ENCODE results near the gene RAD52.

Gene RAD52

DNA sequence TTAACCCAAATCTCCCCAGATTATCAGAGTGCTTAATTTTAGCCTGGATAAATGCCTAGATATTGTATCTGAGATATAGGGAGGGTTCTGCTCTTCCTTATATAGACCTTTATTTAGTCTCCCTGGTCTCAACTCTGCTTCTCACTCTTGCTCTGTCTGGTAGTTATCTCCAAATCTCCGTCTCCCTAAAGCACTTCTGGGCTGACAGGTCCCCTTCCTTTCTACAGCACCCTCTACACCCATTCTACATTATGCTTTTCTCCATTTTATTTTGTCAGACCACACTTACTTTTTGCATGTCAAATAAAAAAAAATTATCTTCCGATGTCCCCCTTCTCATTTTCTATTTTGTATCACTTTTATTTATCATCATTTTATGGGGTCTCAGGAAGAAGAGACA is 39.6 kb upstream of the RAD52 start:
- Histone ChIP-seq H3K9ac (no peak overlapping the region), H3K4me3 (ENCODE audit: low read depth, low read length) (no peak overlapping the region), H3K4me2 (ENCODE audit: low read length) (no peak overlapping the region), H3K79me2 (peaks cover 13% of the 10 kb centered on the region), H3K36me3 (ENCODE audit: control insufficient read depth, insufficient read depth, low read length) (no peaks in the 10 kb centered on the region), H2AFZ (peak overlapping the region; percentile 61), H3K27ac (peak overlapping the region; percentile 98), H3K4me1 (peaks cover 18% of the 10 kb centered on the region), H3K27me3 (ENCODE audit: control insufficient read depth, insufficient read depth, low read length) (no peaks in the 10 kb centered on the region), H3K9me3 (ENCODE audit: control insufficient read depth, low read length) (no peaks in the 10 kb centered on the region)
- TF ChIP-seq, protein P1, sequence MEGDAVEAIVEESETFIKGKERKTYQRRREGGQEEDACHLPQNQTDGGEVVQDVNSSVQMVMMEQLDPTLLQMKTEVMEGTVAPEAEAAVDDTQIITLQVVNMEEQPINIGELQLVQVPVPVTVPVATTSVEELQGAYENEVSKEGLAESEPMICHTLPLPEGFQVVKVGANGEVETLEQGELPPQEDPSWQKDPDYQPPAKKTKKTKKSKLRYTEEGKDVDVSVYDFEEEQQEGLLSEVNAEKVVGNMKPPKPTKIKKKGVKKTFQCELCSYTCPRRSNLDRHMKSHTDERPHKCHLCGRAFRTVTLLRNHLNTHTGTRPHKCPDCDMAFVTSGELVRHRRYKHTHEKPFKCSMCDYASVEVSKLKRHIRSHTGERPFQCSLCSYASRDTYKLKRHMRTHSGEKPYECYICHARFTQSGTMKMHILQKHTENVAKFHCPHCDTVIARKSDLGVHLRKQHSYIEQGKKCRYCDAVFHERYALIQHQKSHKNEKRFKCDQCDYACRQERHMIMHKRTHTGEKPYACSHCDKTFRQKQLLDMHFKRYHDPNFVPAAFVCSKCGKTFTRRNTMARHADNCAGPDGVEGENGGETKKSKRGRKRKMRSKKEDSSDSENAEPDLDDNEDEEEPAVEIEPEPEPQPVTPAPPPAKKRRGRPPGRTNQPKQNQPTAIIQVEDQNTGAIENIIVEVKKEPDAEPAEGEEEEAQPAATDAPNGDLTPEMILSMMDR (IDR thresholded peaks at IDR 0.05), result no peak

DNA sequence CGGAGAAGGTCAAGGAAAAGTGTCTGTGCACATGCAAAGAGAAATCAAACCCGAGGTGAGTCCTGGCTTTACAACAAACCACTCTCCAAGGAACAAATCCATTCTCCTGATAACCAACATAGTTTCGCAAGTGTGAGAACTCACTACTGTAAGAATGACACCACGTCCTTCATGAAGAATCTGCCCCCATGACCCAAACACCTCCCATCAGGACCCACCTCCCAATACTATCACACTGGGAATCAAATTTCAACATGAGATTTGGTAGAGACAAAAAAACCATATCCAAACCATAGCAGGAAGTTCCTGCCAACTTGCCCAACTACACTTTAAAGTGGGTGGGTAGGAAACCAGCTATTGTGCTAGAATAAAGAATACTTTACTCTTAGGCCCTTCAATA is 39.2 kb upstream of the RAD52 start:
- Histone ChIP-seq H3K9ac (no peak overlapping the region), H3K4me1 (peaks cover 18% of the 10 kb centered on the region), H3K4me3 (ENCODE audit: low read depth, low read length) (no peak overlapping the region), H3K27me3 (ENCODE audit: control insufficient read depth, insufficient read depth, low read length) (no peaks in the 10 kb centered on the region), H2AFZ (peak overlapping the region; percentile 61), H3K4me2 (ENCODE audit: low read length) (no peak overlapping the region), H3K27ac (no peak overlapping the region), H3K36me3 (ENCODE audit: control insufficient read depth, insufficient read depth, low read length) (no peaks in the 10 kb centered on the region), H3K79me2 (peaks cover 12% of the 10 kb centered on the region), H3K9me3 (ENCODE audit: control insufficient read depth, low read length) (no peaks in the 10 kb centered on the region)
- TF ChIP-seq, protein P1 (IDR thresholded peaks at IDR 0.05), result no peak

DNA sequence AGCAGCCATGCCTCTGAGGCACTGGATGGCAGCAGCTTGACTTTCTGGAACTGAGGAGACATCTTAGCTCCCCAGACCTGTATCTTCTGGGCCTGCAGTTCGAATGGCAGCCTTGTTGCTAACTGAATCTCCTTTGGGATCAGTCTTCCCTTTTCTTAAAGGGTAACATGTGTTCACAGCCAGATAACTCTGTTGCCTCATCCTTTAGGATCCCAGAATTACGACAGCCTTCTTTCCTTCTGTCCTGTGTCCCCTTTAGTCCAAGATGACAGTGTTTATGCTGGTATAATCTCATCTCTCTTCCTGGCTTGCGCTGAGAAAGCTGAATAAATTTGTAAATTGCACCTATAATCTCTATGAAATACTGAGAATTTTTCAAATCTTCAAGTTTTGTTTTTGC is 32.5 kb upstream of the RAD52 start:
- no peaks in the 10 kb centered on the region for H3K36me3 ChIP-seq (ENCODE audit: control insufficient read depth, insufficient read depth, low read length)
- H3K27me3 ChIP-seq (ENCODE audit: control insufficient read depth, insufficient read depth, low read length), result no peaks in the 10 kb centered on the region
- H3K4me3 ChIP-seq (ENCODE audit: low read depth, low read length), result no peak overlapping the region
- H3K27ac ChIP-seq, result no peak overlapping the region
- H3K4me1 ChIP-seq, result no peaks in the 10 kb centered on the region
- H3K9me3 ChIP-seq (ENCODE audit: control insufficient read depth, low read length), result no peaks in the 10 kb centered on the region
- TF ChIP-seq, protein P1 (IDR thresholded peaks at IDR 0.05), result no peak
- H2AFZ ChIP-seq, result no peak overlapping the region
- no peak overlapping the region for H3K4me2 ChIP-seq (ENCODE audit: low read length)
- H3K9ac ChIP-seq, result no peak overlapping the region
- peaks cover 6% of the 10 kb centered on the region for H3K79me2 ChIP-seq

DNA sequence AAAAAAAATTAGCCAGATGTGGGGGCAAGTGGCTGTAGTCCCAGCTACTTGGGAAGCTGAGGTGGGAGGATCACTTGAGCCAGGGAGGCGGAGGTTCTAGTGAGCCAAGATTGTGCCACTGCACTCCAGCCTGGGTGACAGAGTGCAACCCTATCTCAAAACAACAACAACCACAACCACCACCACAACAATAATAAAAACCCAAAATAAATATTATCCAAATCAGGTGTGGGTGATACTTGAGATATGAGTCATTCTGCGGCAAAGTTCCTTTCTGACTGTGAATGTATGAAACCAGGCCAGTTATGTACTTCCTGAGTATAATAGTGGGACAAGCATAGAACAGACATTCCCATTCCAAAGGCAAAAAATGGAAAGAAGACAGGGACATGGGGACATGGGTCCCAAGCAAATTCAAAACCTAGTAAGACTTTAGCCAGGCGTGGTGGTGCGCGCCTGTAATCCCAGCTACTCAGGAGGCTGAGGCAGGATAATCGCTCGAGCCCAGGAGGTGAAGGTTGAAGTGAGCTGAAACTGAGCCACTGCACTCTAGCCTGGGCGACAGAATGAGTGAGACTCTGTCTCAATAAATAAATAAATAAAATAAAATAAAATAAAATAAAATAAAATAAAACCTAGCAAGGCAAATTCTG is 31.8 kb upstream of the RAD52 start:
- Histone ChIP-seq H2AFZ (no peak overlapping the region), H3K9me3 (ENCODE audit: control insufficient read depth, low read length) (no peaks in the 10 kb centered on the region), H3K4me2 (ENCODE audit: low read length) (no peak overlapping the region), H3K36me3 (ENCODE audit: control insufficient read depth, insufficient read depth, low read length) (no peaks in the 10 kb centered on the region), H3K27me3 (ENCODE audit: control insufficient read depth, insufficient read depth, low read length) (no peaks in the 10 kb centered on the region), H3K79me2 (peaks cover 6% of the 10 kb centered on the region), H3K4me1 (no peaks in the 10 kb centered on the region), H3K4me3 (ENCODE audit: low read depth, low read length) (no peak overlapping the region), H3K9ac (no peak overlapping the region), H3K27ac (no peak overlapping the region)
- TF ChIP-seq, protein P1 (IDR thresholded peaks at IDR 0.05), result no peak

DNA sequence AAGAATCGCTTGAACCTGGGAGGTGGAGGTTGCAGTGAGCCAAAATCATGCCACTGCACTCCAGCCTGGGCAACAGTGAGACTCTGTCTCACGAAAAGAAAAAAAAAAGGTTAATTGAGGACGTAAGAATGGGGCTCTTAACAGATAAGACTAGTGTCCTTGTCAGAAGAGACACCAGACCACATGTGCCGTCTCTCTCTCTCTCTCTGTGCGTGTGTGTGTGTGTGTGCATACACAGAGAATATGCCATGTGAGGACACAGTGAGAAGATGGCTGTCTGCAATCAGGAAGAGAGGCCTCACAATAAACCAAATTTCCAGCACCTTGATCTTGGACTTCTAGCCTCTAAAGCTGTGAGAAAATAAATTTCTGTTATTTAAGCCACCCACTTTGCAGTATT is 29.9 kb upstream of the RAD52 start:
- Histone ChIP-seq H3K27me3 (ENCODE audit: control insufficient read depth, insufficient read depth, low read length) (no peaks in the 10 kb centered on the region), H3K79me2 (no peaks in the 10 kb centered on the region), H3K4me3 (ENCODE audit: low read depth, low read length) (no peak overlapping the region), H2AFZ (no peak overlapping the region), H3K9ac (no peak overlapping the region), H3K27ac (no peak overlapping the region), H3K4me2 (ENCODE audit: low read length) (no peak overlapping the region), H3K4me1 (no peaks in the 10 kb centered on the region), H3K36me3 (ENCODE audit: control insufficient read depth, insufficient read depth, low read length) (no peaks in the 10 kb centered on the region), H3K9me3 (ENCODE audit: control insufficient read depth, low read length) (no peaks in the 10 kb centered on the region)
- TF ChIP-seq, protein P1 (IDR thresholded peaks at IDR 0.05), result no peak

Data from parathyroid adenoma (tissue), 2 donors.